GM12801 (cell line): ENCODE data around the gene RBFOX2.

ENCODE experiments used
- CTCF ChIP-seq: IDR thresholded peaks from one replicate; pipeline ENCODE4 v1.5.1; 2011; ENCODE audit warnings: control low read depth; ENCODE audit not compliant: insufficient read length; ENCODE audit errors: extremely low read depth

The RBFOX2 gene

GRCh38 chr22:35783943-35784614, 244.5 kb downstream of the RBFOX2 start:
- no peak for TF ChIP-seq CTCF

DNA sequence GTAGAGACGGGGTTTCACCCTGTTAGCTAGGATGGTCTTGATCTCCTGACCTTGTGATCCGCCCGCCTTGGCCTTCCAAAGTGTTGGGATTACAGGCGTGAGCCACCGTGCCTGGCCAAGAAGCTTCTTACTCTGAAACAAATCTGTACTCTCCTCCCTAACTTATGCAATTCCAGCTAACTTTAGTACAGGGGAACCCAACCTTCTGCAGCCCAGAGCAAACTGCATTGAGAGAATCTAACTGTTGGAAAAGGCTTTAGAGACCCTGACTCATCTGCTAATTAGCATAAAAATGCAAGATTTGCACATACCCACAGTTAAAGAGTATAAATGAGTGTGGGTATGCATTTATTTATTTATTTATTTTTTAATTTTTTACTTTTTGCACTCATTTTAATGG, 246.1 kb downstream of the RBFOX2 start:
- no peak for TF ChIP-seq CTCF

DNA sequence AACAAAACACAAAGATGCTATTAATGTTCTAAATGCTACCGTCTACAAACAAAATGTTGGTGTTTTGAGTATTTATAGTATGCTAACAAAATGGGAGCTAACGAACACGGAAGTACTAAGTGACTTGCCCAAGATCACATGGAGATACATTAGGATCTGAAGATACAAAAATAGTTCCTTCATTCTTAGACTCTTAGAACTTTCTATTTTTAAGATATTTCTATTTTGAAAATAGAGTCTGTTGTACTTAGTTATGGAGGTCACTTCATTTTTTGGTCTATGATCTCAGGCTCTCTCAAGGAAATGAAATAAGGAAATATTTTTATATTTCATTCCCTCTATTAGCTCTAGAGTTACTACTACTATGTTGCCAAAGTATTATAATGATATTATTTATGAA, 246.7 kb downstream of the RBFOX2 start:
- TF ChIP-seq CTCF, result no peak

DNA sequence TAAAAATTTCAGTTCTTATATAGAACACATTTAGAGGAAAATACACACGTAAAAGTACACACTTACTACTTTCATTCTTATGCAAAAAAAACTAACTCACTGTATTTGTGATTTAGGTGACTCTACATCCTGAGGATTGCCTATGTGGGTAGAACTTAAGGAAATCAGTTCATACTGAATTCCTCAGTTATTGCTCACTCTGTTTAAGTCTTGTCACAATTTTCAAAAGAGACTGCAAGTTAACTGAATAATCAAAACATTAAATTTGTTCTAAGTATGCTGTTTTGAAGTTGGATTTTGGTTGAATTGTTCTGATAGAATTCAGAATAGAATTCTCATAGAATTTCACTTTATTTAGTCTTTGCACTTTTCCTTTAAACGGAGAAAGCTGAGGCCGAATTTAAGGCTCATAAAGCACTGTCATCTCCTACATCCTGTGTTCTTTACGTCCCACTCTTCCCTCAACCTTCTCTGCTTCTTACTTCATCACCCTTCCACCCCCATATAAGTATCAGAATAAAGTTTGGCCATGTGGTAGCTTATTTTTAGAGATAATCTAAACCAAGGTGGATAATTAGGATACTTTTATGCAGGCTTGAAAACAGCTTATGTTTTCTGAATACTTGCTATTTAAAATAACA, 251.2 kb downstream of the RBFOX2 start:
- TF ChIP-seq CTCF, result no peak

GRCh38 chr22:35775339-35775738, 253.3 kb downstream of the RBFOX2 start:
- no peak for TF ChIP-seq CTCF

GRCh38 chr22:35769974-35770373, 258.6 kb downstream of the RBFOX2 start:
- TF ChIP-seq CTCF, result no peak

- TF ChIP-seq CTCF, result no peak
Observed at GRCh38 chr22:35766654-35767580, 261.7 kb downstream of the RBFOX2 start.
